HL-60 (cell line): ENCODE measurements around the gene LSAMP.

Experiments
- GABPA ChIP-seq: IDR thresholded peaks from 2 replicates; pipeline ENCODE4 v1.6.1; 2012; ENCODE audit warnings: low read depth
- POLR2AphosphoS5 ChIP-seq: IDR thresholded peaks from 2 replicates; pipeline ENCODE4 v1.6.1; 2012; ENCODE audit warnings: low read depth
- SPI1 ChIP-seq: IDR thresholded peaks from 2 replicates; pipeline ENCODE4 v1.6.1; 2012; ENCODE audit warnings: low read depth, mild to moderate bottlenecking, borderline replicate concordance
- TF ChIP-seq, protein P1 (sequence below): IDR thresholded peaks from one replicate; pipeline ENCODE4 v1.5.1; 2011; ENCODE audit warnings: low read length, control low read depth, inconsistent platforms; ENCODE audit not compliant: insufficient read depth
- TF ChIP-seq, protein P2 (sequence below): IDR thresholded peaks from 2 replicates; pipeline ENCODE4 v1.6.1; 2012; ENCODE audit warnings: low read depth; ENCODE audit not compliant: insufficient replicate concordance

DNA sequence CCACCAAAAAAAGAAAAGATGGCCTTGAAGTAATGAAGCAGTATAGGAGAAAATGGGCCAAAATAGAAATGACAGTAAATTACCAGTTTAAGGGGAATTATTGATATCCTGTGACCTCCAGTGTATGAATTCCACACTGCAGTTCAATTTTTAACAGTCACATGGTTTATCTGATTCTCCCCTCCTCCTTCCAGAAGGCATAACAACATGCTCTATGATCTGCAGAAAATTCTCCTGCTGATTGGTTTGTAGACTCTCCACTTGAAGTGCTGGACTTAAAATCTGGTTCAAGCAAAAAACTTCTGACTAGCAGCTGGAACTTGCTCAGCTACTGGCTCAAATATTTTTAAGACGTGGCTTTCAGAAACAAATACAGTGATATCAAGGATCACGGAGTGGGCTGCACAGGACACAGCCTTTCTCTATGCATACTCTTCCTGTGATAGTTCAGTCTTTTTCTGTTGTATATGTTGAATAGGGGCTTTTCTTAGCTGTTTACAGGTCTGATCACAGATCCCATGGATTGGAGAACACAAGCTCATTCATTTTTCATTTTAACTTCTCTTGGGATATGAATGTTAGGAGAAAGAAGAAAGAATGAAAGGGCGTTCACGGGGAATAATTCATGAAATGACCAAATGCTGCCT is 211.5 kb downstream of the LSAMP start:
- TF ChIP-seq, protein P1, sequence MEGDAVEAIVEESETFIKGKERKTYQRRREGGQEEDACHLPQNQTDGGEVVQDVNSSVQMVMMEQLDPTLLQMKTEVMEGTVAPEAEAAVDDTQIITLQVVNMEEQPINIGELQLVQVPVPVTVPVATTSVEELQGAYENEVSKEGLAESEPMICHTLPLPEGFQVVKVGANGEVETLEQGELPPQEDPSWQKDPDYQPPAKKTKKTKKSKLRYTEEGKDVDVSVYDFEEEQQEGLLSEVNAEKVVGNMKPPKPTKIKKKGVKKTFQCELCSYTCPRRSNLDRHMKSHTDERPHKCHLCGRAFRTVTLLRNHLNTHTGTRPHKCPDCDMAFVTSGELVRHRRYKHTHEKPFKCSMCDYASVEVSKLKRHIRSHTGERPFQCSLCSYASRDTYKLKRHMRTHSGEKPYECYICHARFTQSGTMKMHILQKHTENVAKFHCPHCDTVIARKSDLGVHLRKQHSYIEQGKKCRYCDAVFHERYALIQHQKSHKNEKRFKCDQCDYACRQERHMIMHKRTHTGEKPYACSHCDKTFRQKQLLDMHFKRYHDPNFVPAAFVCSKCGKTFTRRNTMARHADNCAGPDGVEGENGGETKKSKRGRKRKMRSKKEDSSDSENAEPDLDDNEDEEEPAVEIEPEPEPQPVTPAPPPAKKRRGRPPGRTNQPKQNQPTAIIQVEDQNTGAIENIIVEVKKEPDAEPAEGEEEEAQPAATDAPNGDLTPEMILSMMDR, result no peak
- no peak for TF ChIP-seq GABPA
- TF ChIP-seq, protein P2, sequence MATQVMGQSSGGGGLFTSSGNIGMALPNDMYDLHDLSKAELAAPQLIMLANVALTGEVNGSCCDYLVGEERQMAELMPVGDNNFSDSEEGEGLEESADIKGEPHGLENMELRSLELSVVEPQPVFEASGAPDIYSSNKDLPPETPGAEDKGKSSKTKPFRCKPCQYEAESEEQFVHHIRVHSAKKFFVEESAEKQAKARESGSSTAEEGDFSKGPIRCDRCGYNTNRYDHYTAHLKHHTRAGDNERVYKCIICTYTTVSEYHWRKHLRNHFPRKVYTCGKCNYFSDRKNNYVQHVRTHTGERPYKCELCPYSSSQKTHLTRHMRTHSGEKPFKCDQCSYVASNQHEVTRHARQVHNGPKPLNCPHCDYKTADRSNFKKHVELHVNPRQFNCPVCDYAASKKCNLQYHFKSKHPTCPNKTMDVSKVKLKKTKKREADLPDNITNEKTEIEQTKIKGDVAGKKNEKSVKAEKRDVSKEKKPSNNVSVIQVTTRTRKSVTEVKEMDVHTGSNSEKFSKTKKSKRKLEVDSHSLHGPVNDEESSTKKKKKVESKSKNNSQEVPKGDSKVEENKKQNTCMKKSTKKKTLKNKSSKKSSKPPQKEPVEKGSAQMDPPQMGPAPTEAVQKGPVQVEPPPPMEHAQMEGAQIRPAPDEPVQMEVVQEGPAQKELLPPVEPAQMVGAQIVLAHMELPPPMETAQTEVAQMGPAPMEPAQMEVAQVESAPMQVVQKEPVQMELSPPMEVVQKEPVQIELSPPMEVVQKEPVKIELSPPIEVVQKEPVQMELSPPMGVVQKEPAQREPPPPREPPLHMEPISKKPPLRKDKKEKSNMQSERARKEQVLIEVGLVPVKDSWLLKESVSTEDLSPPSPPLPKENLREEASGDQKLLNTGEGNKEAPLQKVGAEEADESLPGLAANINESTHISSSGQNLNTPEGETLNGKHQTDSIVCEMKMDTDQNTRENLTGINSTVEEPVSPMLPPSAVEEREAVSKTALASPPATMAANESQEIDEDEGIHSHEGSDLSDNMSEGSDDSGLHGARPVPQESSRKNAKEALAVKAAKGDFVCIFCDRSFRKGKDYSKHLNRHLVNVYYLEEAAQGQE, result no peak
- no peak for TF ChIP-seq POLR2AphosphoS5
- TF ChIP-seq SPI1, result no peak
